Gastroesophageal sphincter (tissue), 3 donors: Measurements from ENCODE around the gene KLHL28.

Experiments
- CTCF ChIP-seq, 4 experiments: fragments of 200-600 bp in 2 of 4; fragments of 450-650 bp in 2 of 4; sonication (generic) in 1 of 4; IDR thresholded peaks; one replicate each; pipeline ENCODE4 v1.5.1; 2017 to 2019; ENCODE audit warnings: antibody characterized with exemption in 4 of 4, mild to moderate bottlenecking in 2 of 4, moderate library complexity in 2 of 4
- EP300 ChIP-seq: sonication (generic); formaldehyde crosslinking; IDR thresholded peaks from one replicate; pipeline ENCODE4 v1.6.1; 2017; ENCODE audit warnings: antibody characterized with exemption, mild to moderate bottlenecking
- POLR2A ChIP-seq, 2 donors: fragments of 450-650 bp; IDR thresholded peaks; one replicate each; pipeline ENCODE4 v1.6.1; 2017; ENCODE audit warnings: antibody characterized with exemption in 2 of 2, mild to moderate bottlenecking in 2 of 2, moderate library complexity in 1 of 2
- POLR2AphosphoS5 ChIP-seq: sonication (generic); formaldehyde crosslinking; IDR thresholded peaks from one replicate; pipeline ENCODE4 v1.6.1; 2017; ENCODE audit warnings: antibody characterized with exemption

GRCh38 chr14:44968714-44969113, 7.0 kb upstream of the KLHL28 start:
- TF ChIP-seq POLR2A (IDR thresholded peaks at IDR 0.05) = no peak
- TF ChIP-seq CTCF (IDR thresholded peaks at IDR 0.05) = no peak
- no peak for TF ChIP-seq POLR2AphosphoS5
- no peak for TF ChIP-seq EP300
